ENCODE results near the gene MYO7B.

The MYO7B gene

DNA sequence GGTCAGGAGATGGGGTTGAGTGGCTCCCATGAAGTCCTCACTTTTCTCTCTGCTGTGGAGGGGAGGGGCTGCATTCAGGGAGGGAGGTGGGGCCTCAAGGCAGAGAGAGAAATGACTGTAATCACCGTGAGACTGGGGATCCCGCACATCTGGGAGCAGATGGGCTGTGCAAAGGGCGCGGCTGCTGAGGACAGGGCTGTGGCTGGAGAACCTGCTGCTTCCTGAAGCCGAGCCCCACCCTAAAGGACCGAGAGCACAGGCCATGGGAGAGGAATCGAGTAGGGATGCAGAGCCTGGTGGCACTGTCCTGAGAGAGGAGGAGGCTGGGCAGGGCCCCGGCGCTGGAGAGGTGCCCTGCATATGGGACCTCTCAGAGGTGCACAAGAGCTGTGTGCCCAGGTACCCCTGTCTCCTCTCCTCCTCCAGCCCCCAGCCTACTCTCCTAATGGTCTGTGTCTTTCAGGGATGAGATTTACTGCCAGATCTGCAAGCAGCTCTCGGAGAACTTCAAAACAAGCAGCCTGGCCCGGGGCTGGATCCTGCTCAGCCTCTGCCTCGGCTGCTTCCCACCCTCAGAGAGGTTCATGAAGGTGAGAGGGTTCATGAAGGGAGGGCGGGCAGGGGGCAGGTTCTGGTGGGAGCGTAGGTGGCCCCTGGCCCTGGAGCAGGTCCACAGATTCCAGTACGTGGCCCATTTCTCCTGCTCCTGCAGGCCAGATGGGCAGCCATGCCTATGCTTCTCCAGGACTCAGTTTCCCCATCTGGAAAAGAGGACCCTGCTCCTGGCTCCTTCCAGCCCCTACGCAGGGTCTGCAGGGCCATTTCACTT is 84.6 kb downstream of the MYO7B start:
- TF ChIP-seq, protein P1, sequence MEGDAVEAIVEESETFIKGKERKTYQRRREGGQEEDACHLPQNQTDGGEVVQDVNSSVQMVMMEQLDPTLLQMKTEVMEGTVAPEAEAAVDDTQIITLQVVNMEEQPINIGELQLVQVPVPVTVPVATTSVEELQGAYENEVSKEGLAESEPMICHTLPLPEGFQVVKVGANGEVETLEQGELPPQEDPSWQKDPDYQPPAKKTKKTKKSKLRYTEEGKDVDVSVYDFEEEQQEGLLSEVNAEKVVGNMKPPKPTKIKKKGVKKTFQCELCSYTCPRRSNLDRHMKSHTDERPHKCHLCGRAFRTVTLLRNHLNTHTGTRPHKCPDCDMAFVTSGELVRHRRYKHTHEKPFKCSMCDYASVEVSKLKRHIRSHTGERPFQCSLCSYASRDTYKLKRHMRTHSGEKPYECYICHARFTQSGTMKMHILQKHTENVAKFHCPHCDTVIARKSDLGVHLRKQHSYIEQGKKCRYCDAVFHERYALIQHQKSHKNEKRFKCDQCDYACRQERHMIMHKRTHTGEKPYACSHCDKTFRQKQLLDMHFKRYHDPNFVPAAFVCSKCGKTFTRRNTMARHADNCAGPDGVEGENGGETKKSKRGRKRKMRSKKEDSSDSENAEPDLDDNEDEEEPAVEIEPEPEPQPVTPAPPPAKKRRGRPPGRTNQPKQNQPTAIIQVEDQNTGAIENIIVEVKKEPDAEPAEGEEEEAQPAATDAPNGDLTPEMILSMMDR (IDR thresholded peaks at IDR 0.05; ENCODE audit: control extremely low read depth, extremely low read depth, low read depth, missing control alignments), result no peak
- ChIA-PET CTCF (interaction anchor here (0.9 kb wide), 1 partner anchor 30 kb away, joined by 3 read pairs; no protein-coding TSS in a partner anchor), POLR2A (no interaction called here)
- DNase-seq (ENCODE audit: extremely low spot score), result no peak

DNA sequence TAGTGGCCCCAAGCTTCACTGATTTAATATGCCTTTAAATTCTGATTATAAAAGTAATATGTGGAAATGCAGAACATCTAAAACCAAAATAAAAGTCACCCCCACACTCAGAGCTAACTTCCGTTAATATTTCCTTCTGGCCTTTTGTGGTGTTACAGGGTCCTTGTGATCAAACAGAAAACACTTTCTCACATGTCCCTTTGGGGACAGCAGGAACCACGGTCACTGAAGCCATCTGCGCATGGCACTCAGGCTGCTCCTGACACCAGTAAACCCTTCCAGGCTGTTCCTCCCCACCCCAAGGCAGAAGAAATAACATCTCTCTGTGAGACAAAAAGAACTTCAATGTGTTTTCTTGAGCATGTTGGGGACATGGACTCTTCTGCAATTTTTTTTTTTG is 85.4 kb downstream of the MYO7B start:
- TF ChIP-seq, protein P1 (IDR thresholded peaks at IDR 0.05; ENCODE audit: control extremely low read depth, extremely low read depth, low read depth, missing control alignments), result no peak
- ChIA-PET POLR2A (no interaction called here), CTCF (interaction anchor here (0.9 kb wide), 1 partner anchor 29 kb away, joined by 3 read pairs; no protein-coding TSS in a partner anchor)
- DNase-seq (ENCODE audit: extremely low spot score), result no peak

DNA sequence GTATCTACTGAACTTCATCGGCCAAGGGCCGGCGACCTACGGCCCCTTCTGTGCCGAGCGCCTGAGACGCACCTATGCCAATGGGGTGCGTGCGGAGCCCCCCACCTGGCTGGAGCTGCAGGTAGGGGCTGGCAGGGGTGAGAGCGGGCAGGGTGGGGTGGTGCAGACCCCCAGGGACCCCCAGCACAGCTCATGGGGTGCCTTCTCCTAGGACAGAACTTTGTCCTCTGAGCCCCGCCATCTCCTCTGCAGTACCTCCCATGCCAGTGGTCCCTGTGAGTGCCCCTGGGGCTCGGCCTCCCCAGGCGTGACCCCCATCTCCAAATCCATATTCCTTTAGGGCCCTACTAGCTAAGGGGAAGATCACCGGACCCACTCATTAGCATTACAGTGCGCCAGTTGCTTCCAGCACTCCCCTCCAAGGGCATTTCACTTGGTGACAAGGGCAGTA is 86.5 kb downstream of the MYO7B start:
- CTCF ChIA-PET, result interaction anchor here (1.0 to 1.6 kb wide), 2 partner anchors 28 to 30 kb away, joined by 4 read pairs; no protein-coding TSS in a partner anchor

DNA sequence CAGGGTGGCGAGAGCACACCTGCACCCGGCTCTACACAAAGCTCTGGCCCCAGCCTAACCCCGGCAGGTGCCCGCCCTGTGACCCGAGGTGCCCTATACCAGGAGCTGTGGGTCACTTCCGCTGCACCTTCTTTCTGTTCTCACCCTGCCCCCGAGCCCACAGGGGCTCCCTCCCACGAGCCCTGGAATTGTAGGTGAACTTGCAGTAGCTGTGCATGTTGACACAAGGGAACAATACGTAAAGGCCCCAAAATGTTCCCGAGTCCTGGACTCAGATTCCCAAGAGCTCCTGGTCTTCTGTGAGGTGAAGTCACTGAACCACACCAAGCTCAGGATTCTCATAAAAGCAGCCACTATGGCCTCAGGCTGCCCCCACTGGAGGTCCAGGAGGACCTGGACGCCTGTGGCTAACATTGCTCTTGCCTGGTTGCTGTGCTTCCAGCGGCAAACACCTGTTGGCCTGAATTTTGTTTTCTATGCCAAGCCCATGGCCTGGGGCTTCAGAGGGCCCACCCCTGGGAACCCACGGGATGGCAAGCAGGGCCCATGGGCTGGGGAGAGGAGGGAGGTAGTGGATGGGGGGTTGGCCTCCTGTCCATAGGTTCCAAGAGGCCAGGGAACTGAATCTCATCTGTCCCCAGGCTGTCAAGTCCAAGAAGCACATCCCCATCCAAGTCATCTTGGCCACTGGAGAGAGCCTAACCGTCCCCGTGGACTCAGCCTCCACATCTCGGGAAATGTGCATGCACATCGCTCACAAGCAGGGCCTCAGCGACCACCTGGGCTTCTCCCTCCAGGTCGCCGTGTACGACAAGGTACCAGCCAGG is 87.3 kb downstream of the MYO7B start:
- ChIA-PET CTCF (interaction anchor here (1.0 to 1.6 kb wide), 2 partner anchors 27 to 31 kb away, joined by 4 read pairs; no protein-coding TSS in a partner anchor), POLR2A (no interaction called here)

More for the DNA sequence above, 86.5 kb downstream of the MYO7B start:
- POLR2A ChIA-PET, result no interaction called here
- DNase-seq (ENCODE audit: extremely low spot score), result no peak
- TF ChIP-seq, protein P1 (IDR thresholded peaks at IDR 0.05; ENCODE audit: control extremely low read depth, extremely low read depth, low read depth, missing control alignments), result no peak

DNA sequence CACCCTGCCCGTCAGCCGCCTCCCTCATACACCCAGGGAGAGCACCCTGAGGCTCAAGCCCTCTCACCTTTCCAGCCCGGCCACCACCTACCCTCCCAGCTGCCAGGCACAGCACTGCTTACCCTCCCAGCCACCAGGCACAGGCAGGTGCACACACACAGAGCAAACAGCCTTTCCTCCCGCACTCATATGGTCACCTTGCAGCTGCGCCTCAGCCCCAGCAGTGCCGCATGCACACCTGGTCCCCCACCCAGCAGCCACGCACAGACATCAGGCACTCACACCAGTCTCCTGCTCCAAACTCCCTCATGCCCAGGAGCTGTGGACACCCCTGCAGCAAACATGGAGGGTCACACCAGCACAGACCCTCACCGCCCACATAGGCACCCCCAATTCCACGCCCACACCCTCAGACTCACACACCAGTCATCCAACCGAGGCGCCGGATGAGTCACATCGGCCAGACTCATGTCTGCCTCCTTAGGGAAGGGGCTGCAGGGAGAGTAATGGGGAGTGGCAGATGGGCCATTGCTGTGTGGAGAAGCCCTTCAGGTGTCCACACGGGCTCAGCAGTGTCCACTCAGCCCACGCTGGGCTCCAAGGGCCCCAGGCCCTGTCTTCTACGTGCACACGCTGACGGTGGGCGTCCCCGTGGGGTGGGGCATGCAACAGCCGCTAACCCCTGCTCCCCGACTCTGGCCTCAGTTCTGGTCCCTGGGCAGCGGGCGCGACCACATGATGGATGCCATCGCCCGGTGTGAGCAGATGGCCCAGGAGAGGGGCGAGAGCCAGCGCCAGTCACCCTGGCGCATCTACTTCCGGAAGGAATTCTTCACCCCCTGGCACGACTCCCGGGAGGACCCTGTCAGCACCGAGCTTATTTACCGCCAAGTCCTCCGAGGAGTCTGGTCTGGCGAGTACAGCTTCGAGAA is 88.2 kb downstream of the MYO7B start:
- CTCF ChIA-PET, result no interaction called here
- TF ChIP-seq, protein P1 (IDR thresholded peaks at IDR 0.05; ENCODE audit: control extremely low read depth, extremely low read depth, low read depth, missing control alignments), result no peak
- POLR2A ChIA-PET, result interaction anchor here (0.6 kb wide), 1 partner anchor 322 kb away, joined by 3 read pairs; no protein-coding TSS in a partner anchor
- no peak for DNase-seq (ENCODE audit: extremely low spot score)

More for the DNA sequence above, 87.3 kb downstream of the MYO7B start:
- TF ChIP-seq, protein P1 (IDR thresholded peaks at IDR 0.05; ENCODE audit: control extremely low read depth, extremely low read depth, low read depth, missing control alignments), result no peak
- no peak for DNase-seq (ENCODE audit: extremely low spot score)

Data from GM10248 (cell line).